HL-60 (cell line): Measurements from ENCODE around the gene FAM184B.

Experiments used
- DNase-seq, 2 experiments: peaks; one replicate each; pipeline ENCODE4 v3.0.0-alpha.2; 2010 to 2020; ENCODE audit warnings: low read depth in 1 of 2, low spot score in 1 of 2
- H3K27ac ChIP-seq: fragments of 250-450 bp; sonication (Bioruptor Pico); replicated peaks from 2 replicates; pipeline ENCODE4 v1.5.1; 2020; ENCODE audit warnings: mild to moderate bottlenecking, moderate library complexity
- H3K27me3 ChIP-seq: fragments of 250-450 bp; sonication (Bioruptor Pico); 2 replicates; pipeline ENCODE4 v1.5.1; 2021; ENCODE audit warnings: mild to moderate bottlenecking, moderate library complexity; ENCODE audit not compliant: insufficient read depth, poor library complexity, severe bottlenecking
- H3K4me3 ChIP-seq: replicated peaks from 2 replicates; pipeline ENCODE4 v1.5.1; 2011; ENCODE audit warnings: mild to moderate bottlenecking, control low read depth, low read length; ENCODE audit not compliant: insufficient read depth
- GABPA ChIP-seq: IDR thresholded peaks from 2 replicates; pipeline ENCODE4 v1.6.1; 2012; ENCODE audit warnings: low read depth
- POLR2AphosphoS5 ChIP-seq: IDR thresholded peaks from 2 replicates; pipeline ENCODE4 v1.6.1; 2012; ENCODE audit warnings: low read depth
- SPI1 ChIP-seq: IDR thresholded peaks from 2 replicates; pipeline ENCODE4 v1.6.1; 2012; ENCODE audit warnings: low read depth, mild to moderate bottlenecking, borderline replicate concordance
- TF ChIP-seq, protein P1 (sequence below): IDR thresholded peaks from one replicate; pipeline ENCODE4 v1.5.1; 2011; ENCODE audit warnings: low read length, control low read depth, inconsistent platforms; ENCODE audit not compliant: insufficient read depth
- TF ChIP-seq, protein P2 (sequence below): IDR thresholded peaks from 2 replicates; pipeline ENCODE4 v1.6.1; 2012; ENCODE audit warnings: low read depth; ENCODE audit not compliant: insufficient replicate concordance

Gene FAM184B

DNA sequence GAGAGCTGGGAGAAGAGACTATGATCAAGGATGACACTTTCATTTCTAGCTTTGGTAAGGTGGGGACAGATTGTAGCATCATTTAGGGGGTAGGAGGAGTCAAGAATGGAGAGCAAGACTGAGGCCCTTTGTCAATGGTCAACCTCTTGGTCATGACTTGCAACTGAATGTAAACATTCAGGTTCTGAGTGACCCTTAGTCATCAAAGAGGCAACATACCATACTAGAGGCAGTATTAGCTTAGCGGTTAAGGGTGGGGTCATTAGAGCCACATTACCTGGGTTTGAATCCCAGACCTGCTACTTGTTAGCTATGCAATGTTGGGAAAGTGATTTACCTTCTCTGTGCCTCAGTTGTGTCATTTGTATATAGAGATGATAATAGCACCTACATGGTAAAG lies 90.5 kb downstream of the FAM184B start:
- H3K4me3 ChIP-seq: no peak overlapping the region
- TF ChIP-seq, protein P1, sequence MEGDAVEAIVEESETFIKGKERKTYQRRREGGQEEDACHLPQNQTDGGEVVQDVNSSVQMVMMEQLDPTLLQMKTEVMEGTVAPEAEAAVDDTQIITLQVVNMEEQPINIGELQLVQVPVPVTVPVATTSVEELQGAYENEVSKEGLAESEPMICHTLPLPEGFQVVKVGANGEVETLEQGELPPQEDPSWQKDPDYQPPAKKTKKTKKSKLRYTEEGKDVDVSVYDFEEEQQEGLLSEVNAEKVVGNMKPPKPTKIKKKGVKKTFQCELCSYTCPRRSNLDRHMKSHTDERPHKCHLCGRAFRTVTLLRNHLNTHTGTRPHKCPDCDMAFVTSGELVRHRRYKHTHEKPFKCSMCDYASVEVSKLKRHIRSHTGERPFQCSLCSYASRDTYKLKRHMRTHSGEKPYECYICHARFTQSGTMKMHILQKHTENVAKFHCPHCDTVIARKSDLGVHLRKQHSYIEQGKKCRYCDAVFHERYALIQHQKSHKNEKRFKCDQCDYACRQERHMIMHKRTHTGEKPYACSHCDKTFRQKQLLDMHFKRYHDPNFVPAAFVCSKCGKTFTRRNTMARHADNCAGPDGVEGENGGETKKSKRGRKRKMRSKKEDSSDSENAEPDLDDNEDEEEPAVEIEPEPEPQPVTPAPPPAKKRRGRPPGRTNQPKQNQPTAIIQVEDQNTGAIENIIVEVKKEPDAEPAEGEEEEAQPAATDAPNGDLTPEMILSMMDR: no peak
- no peak for TF ChIP-seq SPI1
- TF ChIP-seq GABPA: no peak
- no peak for TF ChIP-seq POLR2AphosphoS5
- TF ChIP-seq, protein P2, sequence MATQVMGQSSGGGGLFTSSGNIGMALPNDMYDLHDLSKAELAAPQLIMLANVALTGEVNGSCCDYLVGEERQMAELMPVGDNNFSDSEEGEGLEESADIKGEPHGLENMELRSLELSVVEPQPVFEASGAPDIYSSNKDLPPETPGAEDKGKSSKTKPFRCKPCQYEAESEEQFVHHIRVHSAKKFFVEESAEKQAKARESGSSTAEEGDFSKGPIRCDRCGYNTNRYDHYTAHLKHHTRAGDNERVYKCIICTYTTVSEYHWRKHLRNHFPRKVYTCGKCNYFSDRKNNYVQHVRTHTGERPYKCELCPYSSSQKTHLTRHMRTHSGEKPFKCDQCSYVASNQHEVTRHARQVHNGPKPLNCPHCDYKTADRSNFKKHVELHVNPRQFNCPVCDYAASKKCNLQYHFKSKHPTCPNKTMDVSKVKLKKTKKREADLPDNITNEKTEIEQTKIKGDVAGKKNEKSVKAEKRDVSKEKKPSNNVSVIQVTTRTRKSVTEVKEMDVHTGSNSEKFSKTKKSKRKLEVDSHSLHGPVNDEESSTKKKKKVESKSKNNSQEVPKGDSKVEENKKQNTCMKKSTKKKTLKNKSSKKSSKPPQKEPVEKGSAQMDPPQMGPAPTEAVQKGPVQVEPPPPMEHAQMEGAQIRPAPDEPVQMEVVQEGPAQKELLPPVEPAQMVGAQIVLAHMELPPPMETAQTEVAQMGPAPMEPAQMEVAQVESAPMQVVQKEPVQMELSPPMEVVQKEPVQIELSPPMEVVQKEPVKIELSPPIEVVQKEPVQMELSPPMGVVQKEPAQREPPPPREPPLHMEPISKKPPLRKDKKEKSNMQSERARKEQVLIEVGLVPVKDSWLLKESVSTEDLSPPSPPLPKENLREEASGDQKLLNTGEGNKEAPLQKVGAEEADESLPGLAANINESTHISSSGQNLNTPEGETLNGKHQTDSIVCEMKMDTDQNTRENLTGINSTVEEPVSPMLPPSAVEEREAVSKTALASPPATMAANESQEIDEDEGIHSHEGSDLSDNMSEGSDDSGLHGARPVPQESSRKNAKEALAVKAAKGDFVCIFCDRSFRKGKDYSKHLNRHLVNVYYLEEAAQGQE: no peak
- no peak overlapping the region for H3K27ac ChIP-seq
- H3K27me3 ChIP-seq: no peaks in the 10 kb centered on the region
- no peak for DNase-seq

DNA sequence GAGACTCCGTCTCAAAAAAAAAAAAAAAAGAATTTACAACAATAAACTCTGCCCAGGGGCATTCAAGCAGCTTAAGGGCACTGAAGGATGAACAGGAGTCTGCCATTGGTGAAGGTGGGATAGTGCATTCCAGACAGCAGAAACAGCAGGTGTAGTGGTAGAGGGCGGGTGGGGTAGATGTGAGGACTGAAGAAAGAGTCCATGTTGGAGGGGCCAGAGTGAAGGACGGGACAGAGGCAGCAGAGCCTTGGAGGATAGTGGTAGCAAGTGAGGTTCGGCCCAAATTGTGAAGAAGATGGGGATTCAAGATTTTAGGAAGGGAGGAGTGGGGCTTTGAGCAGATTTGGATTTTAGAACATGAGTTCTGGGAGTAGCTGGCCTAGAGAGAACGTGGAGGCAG lies 91.3 kb downstream of the FAM184B start:
- TF ChIP-seq, protein P1: no peak
- TF ChIP-seq GABPA: no peak
- TF ChIP-seq POLR2AphosphoS5: no peak
- TF ChIP-seq, protein P2: no peak
- no peak for TF ChIP-seq SPI1
- DNase-seq: no peak
- H3K27ac ChIP-seq: no peak overlapping the region

DNA sequence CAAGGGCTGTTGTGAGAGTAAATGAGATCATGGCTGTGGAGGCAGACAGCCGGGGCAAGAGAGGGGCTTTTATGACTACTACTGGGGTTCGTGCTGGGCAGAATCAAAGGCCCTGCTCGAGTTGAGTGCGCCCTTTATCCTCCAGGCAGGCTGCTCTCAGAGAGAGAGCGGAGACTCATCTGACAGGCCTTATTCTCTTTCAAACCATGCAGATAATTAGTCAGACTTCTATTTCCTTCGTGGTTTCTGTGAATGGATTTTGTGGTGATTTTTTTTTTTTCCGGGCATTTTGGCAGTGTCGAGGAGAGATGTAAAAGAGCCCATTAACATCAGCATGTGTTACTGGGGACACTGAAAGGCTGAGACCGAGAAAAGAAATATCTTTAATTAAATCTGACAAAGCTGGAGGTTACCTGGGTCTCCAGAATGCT lies 93.4 kb downstream of the FAM184B start:
- no peaks in the 10 kb centered on the region for H3K27me3 ChIP-seq
- TF ChIP-seq SPI1: no peak
- TF ChIP-seq, protein P2: no peak
- TF ChIP-seq POLR2AphosphoS5: no peak
- TF ChIP-seq, protein P1: no peak
- no peak for TF ChIP-seq GABPA
- H3K27ac ChIP-seq: no peak overlapping the region
- H3K4me3 ChIP-seq: no peak overlapping the region
- no peak for DNase-seq

More for the DNA sequence above, 91.3 kb downstream of the FAM184B start:
- H3K27me3 ChIP-seq: no peaks in the 10 kb centered on the region
- H3K4me3 ChIP-seq: no peak overlapping the region
